BE2C (cell line): ENCODE data around the gene RNU2-63P.
"Not testable (repeated sequence)": the region's sequence is repeated elsewhere in the genome, so short reads cannot be mapped to it uniquely, and the experiment has no call there.

Experiments
- DNase-seq: peaks from one replicate; pipeline ENCODE4 v3.0.0-alpha.2; 2020
- H3K27me3 ChIP-seq: fragments of 250-450 bp; sonication (Bioruptor Pico); 2 replicates; pipeline ENCODE4 v1.5.1; 2020; ENCODE audit warnings: mild to moderate bottlenecking
- H3K36me3 ChIP-seq: fragments of 250-450 bp; sonication (Bioruptor Pico); 2 replicates; pipeline ENCODE4 v1.5.1; 2020; ENCODE audit warnings: mild to moderate bottlenecking
- H3K4me1 ChIP-seq: fragments of 250-450 bp; sonication (Bioruptor Pico); 2 replicates; pipeline ENCODE4 v1.5.1; 2020
- H3K4me3 ChIP-seq: 2 replicates; pipeline ENCODE4 v1.5.1; 2011; ENCODE audit warnings: low read depth, low read length
- H3K9me3 ChIP-seq: fragments of 250-450 bp; sonication (Bioruptor Pico); 2 replicates; pipeline ENCODE4 v1.5.1; 2020
- TF ChIP-seq, protein P1 (sequence below): IDR thresholded peaks from 2 replicates; pipeline ENCODE4 v1.5.1; 2012; ENCODE audit warnings: mild to moderate bottlenecking, low read depth, low read length

RNU2-63P gene

GRCh38 chr2:88051792-88052191, 35.4 kb upstream of the RNU2-63P start:
- TF ChIP-seq, protein P1, sequence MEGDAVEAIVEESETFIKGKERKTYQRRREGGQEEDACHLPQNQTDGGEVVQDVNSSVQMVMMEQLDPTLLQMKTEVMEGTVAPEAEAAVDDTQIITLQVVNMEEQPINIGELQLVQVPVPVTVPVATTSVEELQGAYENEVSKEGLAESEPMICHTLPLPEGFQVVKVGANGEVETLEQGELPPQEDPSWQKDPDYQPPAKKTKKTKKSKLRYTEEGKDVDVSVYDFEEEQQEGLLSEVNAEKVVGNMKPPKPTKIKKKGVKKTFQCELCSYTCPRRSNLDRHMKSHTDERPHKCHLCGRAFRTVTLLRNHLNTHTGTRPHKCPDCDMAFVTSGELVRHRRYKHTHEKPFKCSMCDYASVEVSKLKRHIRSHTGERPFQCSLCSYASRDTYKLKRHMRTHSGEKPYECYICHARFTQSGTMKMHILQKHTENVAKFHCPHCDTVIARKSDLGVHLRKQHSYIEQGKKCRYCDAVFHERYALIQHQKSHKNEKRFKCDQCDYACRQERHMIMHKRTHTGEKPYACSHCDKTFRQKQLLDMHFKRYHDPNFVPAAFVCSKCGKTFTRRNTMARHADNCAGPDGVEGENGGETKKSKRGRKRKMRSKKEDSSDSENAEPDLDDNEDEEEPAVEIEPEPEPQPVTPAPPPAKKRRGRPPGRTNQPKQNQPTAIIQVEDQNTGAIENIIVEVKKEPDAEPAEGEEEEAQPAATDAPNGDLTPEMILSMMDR, result no peak
- Histone ChIP-seq H3K4me1 (no peaks in the 10 kb centered on the region), H3K9me3 (no peaks in the 10 kb centered on the region), H3K36me3 (no peaks in the 10 kb centered on the region), H3K4me3 (no peak overlapping the region), H3K27me3 (no peaks in the 10 kb centered on the region)
- DNase-seq, result no peak

DNA sequence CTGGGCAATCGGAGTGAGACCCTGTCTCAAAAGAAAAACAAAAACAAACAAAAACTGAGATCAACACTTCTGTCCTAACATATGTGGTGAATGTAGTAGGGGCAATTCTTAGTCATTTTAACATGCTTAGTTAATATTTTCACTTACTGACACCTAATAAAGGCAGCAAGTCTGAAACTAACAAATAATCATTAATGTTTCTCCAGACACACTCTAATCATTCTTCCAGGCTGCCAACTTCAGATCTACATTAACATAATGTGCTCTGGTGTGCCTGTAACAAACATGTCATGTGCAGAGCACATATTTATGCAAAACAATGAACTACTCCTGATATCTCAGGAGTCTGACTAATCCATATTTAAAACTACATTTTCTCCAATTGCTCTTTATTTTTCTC, 33.3 kb upstream of the RNU2-63P start:
- no peaks in the 10 kb centered on the region for H3K36me3 ChIP-seq
- TF ChIP-seq, protein P1, result no peak
- no peaks in the 10 kb centered on the region for H3K9me3 ChIP-seq
- no peak overlapping the region for H3K4me3 ChIP-seq
- no peaks in the 10 kb centered on the region for H3K27me3 ChIP-seq
- no peaks in the 10 kb centered on the region for H3K4me1 ChIP-seq
- DNase-seq, result no peak

GRCh38 chr2:88048541-88048940, 32.2 kb upstream of the RNU2-63P start:
- TF ChIP-seq, protein P1, result no peak
- Histone ChIP-seq H3K36me3 (no peaks in the 10 kb centered on the region), H3K27me3 (no peaks in the 10 kb centered on the region), H3K9me3 (no peaks in the 10 kb centered on the region), H3K4me1 (no peaks in the 10 kb centered on the region), H3K4me3 (no peak overlapping the region)
- no peak for DNase-seq

- not testable (repeated sequence) for DNase-seq, H3K36me3 ChIP-seq, H3K9me3 ChIP-seq, H3K4me1 ChIP-seq, H3K27me3 ChIP-seq, H3K4me3 ChIP-seq
Observed at GRCh38 chr2:88045561-88045960, 29.2 kb upstream of the RNU2-63P start.

- Histone ChIP-seq H3K9me3 (no peaks in the 10 kb centered on the region), H3K27me3 (no peaks in the 10 kb centered on the region), H3K4me1 (no peaks in the 10 kb centered on the region), H3K36me3 (no peaks in the 10 kb centered on the region), H3K4me3 (no peak overlapping the region)
- no peak for DNase-seq
- TF ChIP-seq, protein P1, result no peak
Observed at GRCh38 chr2:88042476-88042875, 26.1 kb upstream of the RNU2-63P start.

GRCh38 chr2:88038263-88039105, 22.1 kb upstream of the RNU2-63P start:
- no peaks in the 10 kb centered on the region for H3K36me3 ChIP-seq
- H3K4me1 ChIP-seq, result no peaks in the 10 kb centered on the region
- DNase-seq, result no peak
- no peaks in the 10 kb centered on the region for H3K27me3 ChIP-seq
- H3K9me3 ChIP-seq, result no peaks in the 10 kb centered on the region
- H3K4me3 ChIP-seq, result no peak overlapping the region
- TF ChIP-seq, protein P1, result no peak

DNA sequence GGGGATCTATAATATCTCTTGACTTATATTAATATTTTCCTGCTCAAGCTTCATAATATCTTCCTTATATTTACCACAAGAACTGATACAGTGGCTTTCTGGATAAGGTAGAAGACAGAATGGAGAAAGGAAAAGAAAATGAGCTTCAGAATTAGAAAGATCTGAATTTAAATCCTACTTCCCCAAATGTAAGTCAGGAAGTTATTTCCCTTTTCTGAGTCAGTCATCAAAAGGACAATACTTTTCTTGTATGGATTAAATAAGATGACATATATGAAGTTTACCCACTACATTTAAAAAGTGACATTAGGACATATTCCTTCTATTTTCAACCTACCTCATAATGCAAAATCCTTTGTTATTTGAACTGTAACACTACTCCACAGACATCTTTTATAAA, 20.3 kb upstream of the RNU2-63P start:
- no peaks in the 10 kb centered on the region for H3K9me3 ChIP-seq
- TF ChIP-seq, protein P1, result no peak
- H3K36me3 ChIP-seq, result no peaks in the 10 kb centered on the region
- no peaks in the 10 kb centered on the region for H3K4me1 ChIP-seq
- DNase-seq, result no peak
- H3K4me3 ChIP-seq, result no peak overlapping the region
- H3K27me3 ChIP-seq, result no peaks in the 10 kb centered on the region
